ENCODE results near the gene ATP6V0E1. TPM values are rescaled to one million over a fixed set of nuclear protein-coding genes. Genes with fewer than 3 reads are reported as not detected.

Gene ATP6V0E1
- total RNA-seq, 1 donor from 2014 or later = 95.3 TPM

- Mint-ChIP-seq H3K4me3 (ENCODE audit: unreplicated experiment) (no peak overlapping the region), H3K27ac (ENCODE audit: unreplicated experiment) (no peak overlapping the region)
- no peak for TF ChIP-seq CTCF (IDR thresholded peaks at IDR 0.05; ENCODE audit: partially characterized antibody, unreplicated experiment)
Observed at GRCh38 chr5:172943283-172943841, 40.2 kb upstream of the ATP6V0E1 start.

GRCh38 chr5:172943906-172944305 lies 39.7 kb upstream of the ATP6V0E1 start:
- H3K27ac Mint-ChIP-seq (ENCODE audit: unreplicated experiment) = no peak overlapping the region
- peaks cover 17% of the 10 kb centered on the region for H3K9me3 Mint-ChIP-seq (ENCODE audit: unreplicated experiment)
- no peak for DNase-seq
- no peak overlapping the region for H3K4me3 Mint-ChIP-seq (ENCODE audit: unreplicated experiment)
- H3K4me1 Mint-ChIP-seq (ENCODE audit: low read depth, unreplicated experiment) = peaks cover 41% of the 10 kb centered on the region
- peaks cover 8% of the 10 kb centered on the region for H3K36me3 Mint-ChIP-seq (ENCODE audit: unreplicated experiment)
- TF ChIP-seq CTCF (IDR thresholded peaks at IDR 0.05; ENCODE audit: partially characterized antibody, unreplicated experiment) = no peak
- H3K27me3 Mint-ChIP-seq (ENCODE audit: unreplicated experiment) = peaks cover 24% of the 10 kb centered on the region

More at GRCh38 chr5:172943283-172943841, 40.2 kb upstream of the ATP6V0E1 start:
- Mint-ChIP-seq H3K36me3 (ENCODE audit: unreplicated experiment) (peaks cover 8% of the 10 kb centered on the region), H3K27me3 (ENCODE audit: unreplicated experiment) (peaks cover 25% of the 10 kb centered on the region), H3K4me1 (ENCODE audit: low read depth, unreplicated experiment) (peaks cover 40% of the 10 kb centered on the region), H3K9me3 (ENCODE audit: unreplicated experiment) (peaks cover 19% of the 10 kb centered on the region)
- DNase-seq = no peak

GRCh38 chr5:172944741-172945140 lies 38.8 kb upstream of the ATP6V0E1 start:
- DNase-seq = no peak
- Mint-ChIP-seq H3K36me3 (ENCODE audit: unreplicated experiment) (peaks cover 8% of the 10 kb centered on the region), H3K4me3 (ENCODE audit: unreplicated experiment) (no peak overlapping the region), H3K27me3 (ENCODE audit: unreplicated experiment) (peaks cover 16% of the 10 kb centered on the region), H3K4me1 (ENCODE audit: low read depth, unreplicated experiment) (peaks cover 42% of the 10 kb centered on the region), H3K9me3 (ENCODE audit: unreplicated experiment) (peaks cover 10% of the 10 kb centered on the region), H3K27ac (ENCODE audit: unreplicated experiment) (peak overlapping the region; percentile 19)
- no peak for TF ChIP-seq CTCF (IDR thresholded peaks at IDR 0.05; ENCODE audit: partially characterized antibody, unreplicated experiment)

GRCh38 chr5:172945151-172945550 lies 38.4 kb upstream of the ATP6V0E1 start:
- TF ChIP-seq CTCF (IDR thresholded peaks at IDR 0.05; ENCODE audit: partially characterized antibody, unreplicated experiment) = no peak
- Mint-ChIP-seq H3K36me3 (ENCODE audit: unreplicated experiment) (peaks cover 8% of the 10 kb centered on the region), H3K27me3 (ENCODE audit: unreplicated experiment) (peaks cover 13% of the 10 kb centered on the region), H3K9me3 (ENCODE audit: unreplicated experiment) (peaks cover 6% of the 10 kb centered on the region), H3K4me1 (ENCODE audit: low read depth, unreplicated experiment) (peaks cover 41% of the 10 kb centered on the region), H3K27ac (ENCODE audit: unreplicated experiment) (no peak overlapping the region), H3K4me3 (ENCODE audit: unreplicated experiment) (no peak overlapping the region)
- no peak for DNase-seq

- DNase-seq = no peak
- Mint-ChIP-seq H3K4me3 (ENCODE audit: unreplicated experiment) (no peak overlapping the region), H3K27me3 (ENCODE audit: unreplicated experiment) (peaks cover 9% of the 10 kb centered on the region), H3K4me1 (ENCODE audit: low read depth, unreplicated experiment) (peaks cover 32% of the 10 kb centered on the region), H3K27ac (ENCODE audit: unreplicated experiment) (peak overlapping the region; percentile 52), H3K36me3 (ENCODE audit: unreplicated experiment) (peaks cover 8% of the 10 kb centered on the region), H3K9me3 (ENCODE audit: unreplicated experiment) (peaks cover 2% of the 10 kb centered on the region)
- TF ChIP-seq CTCF (IDR thresholded peaks at IDR 0.05; ENCODE audit: partially characterized antibody, unreplicated experiment) = no peak
Observed at GRCh38 chr5:172946146-172946545, 37.4 kb upstream of the ATP6V0E1 start.
